MCF 10A (cell line): Measurements from ENCODE around the gene MTX1. TPM values are rescaled to one million over a fixed set of nuclear protein-coding genes. Genes with fewer than 3 reads are reported as not detected.

Experiments
- BruUV-seq: library from RNA; stranded (reverse); fragments of 400-500 nt; replicated peaks from 2 replicates; lab custom pipeline; 2021; lab: Mats Ljungman, UMichigan
- CTCF ChIA-PET: fragments of 300-600 bp; sonication (Branson Sonifier 250); formaldehyde crosslinking; extraction: SDS; loops from one replicate; lab custom pipeline; 2021; ENCODE audit warnings: antibody characterized with exemption, inconsistent platforms; lab: Yijun Ruan, JAX
- POLR2A ChIA-PET: fragments of 300-600, 350-650 bp; sonication (Branson Sonifier 250); formaldehyde crosslinking; extraction: SDS; loops from one replicate; lab custom pipeline; 2020; ENCODE audit warnings: antibody characterized with exemption, inconsistent platforms; lab: Yijun Ruan, JAX
- DNase-seq: peaks from one replicate; pipeline ENCODE4 v3.0.0-alpha.2; 2018; ENCODE audit not compliant: unreplicated experiment
- H3K27ac Mint-ChIP-seq: one replicate; pipeline ENCODE4 v1.8.0; 2022; ENCODE audit warnings: mild to moderate bottlenecking, low read depth, mixed read lengths; ENCODE audit not compliant: unreplicated experiment
- H3K27me3 Mint-ChIP-seq: one replicate; pipeline ENCODE4 v1.8.0; 2022; ENCODE audit warnings: mixed read lengths; ENCODE audit not compliant: insufficient read depth, unreplicated experiment
- H3K36me3 Mint-ChIP-seq: one replicate; pipeline ENCODE4 v1.8.0; 2022; ENCODE audit warnings: mild to moderate bottlenecking, moderate library complexity, mixed read lengths; ENCODE audit not compliant: insufficient read depth, unreplicated experiment
- H3K4me1 Mint-ChIP-seq: one replicate; pipeline ENCODE4 v1.8.0; 2022; ENCODE audit warnings: mixed read lengths; ENCODE audit not compliant: insufficient read depth, unreplicated experiment
- H3K4me3 Mint-ChIP-seq: one replicate; pipeline ENCODE4 v1.8.0; 2022; ENCODE audit warnings: mild to moderate bottlenecking, moderate library complexity, mixed read lengths; ENCODE audit not compliant: unreplicated experiment
- H3K9me3 Mint-ChIP-seq: one replicate; pipeline ENCODE4 v1.8.0; 2022; ENCODE audit warnings: mixed read lengths; ENCODE audit not compliant: unreplicated experiment
- CTCF ChIP-seq: fragments of 200-600 bp; IDR thresholded peaks from one replicate; pipeline ENCODE4 v1.8.0; 2022; ENCODE audit warnings: antibody characterized with exemption, mild to moderate bottlenecking; ENCODE audit not compliant: unreplicated experiment
- intact Hi-C: fragments of 100-400 bp; cut with micrococcal nuclease; formaldehyde crosslinking; loops from 2 replicates; pipeline ENCODE4 v1.14.1; 2022
- total RNA-seq: library from RNA; stranded (reverse); gene quantifications from 2 replicates; pipeline ENCODE4 v1.2.3, GENCODE V29; 2022

Gene MTX1
- total RNA-seq, 1 experiment from 2014 or later: 67.4 TPM

- Mint-ChIP-seq H3K9me3 (no peaks in the 10 kb centered on the region), H3K4me1 (peaks cover 21% of the 10 kb centered on the region), H3K27ac (no peak overlapping the region), H3K27me3 (no peaks in the 10 kb centered on the region), H3K36me3 (peaks cover 33% of the 10 kb centered on the region), H3K4me3 (no peak overlapping the region)
- no peak for DNase-seq
- TF ChIP-seq CTCF: no peak
- ChIA-PET CTCF (interaction anchor here (0.6 to 2.7 kb wide), 7 partner anchors 8 to 47 kb away, joined by 4 to 18 read pairs (median 12); partner anchors contain the start of gene KRTCAP2), POLR2A (interaction anchor here (1.5 to 15.7 kb wide), 3 partner anchors 10 to 22 kb away, joined by 4 to 215 read pairs (median 11); partner anchors contain the start of gene KRTCAP2)
- intact Hi-C loops: no loop called here
- no TSS peak for BruUV-seq
These were observed 23.4 kb upstream of the MTX1 start for GRCh38 chr1:155184835-155185782.

GRCh38 chr1:155185783-155186066, 22.8 kb upstream of the MTX1 start:
- H3K36me3 Mint-ChIP-seq: peaks cover 33% of the 10 kb centered on the region
- intact Hi-C loops: no loop called here
- ChIA-PET CTCF (interaction anchor here (0.6 to 2.7 kb wide), 5 partner anchors 8 to 48 kb away, joined by 4 to 18 read pairs (median 15); partner anchors contain the start of gene KRTCAP2), POLR2A (interaction anchor here (1.5 to 15.7 kb wide), 2 partner anchors 9 to 21 kb away, joined by 4 to 215 read pairs; no protein-coding TSS in a partner anchor)
- no TSS peak for BruUV-seq
- H3K4me3 Mint-ChIP-seq: no peak overlapping the region
- H3K9me3 Mint-ChIP-seq: no peaks in the 10 kb centered on the region
- no peaks in the 10 kb centered on the region for H3K27me3 Mint-ChIP-seq
- no peak for TF ChIP-seq CTCF
- H3K27ac Mint-ChIP-seq: no peak overlapping the region
- no peak for DNase-seq
- peaks cover 21% of the 10 kb centered on the region for H3K4me1 Mint-ChIP-seq

- ChIA-PET CTCF (interaction anchor here (1.8 to 2.7 kb wide), 3 partner anchors 9 to 13 kb away, joined by 12 to 18 read pairs (median 15); partner anchors contain the start of gene KRTCAP2), POLR2A (interaction anchor here (0.7 to 15.7 kb wide), 2 partner anchors 9 to 1219 kb away, joined by 3 to 215 read pairs; no protein-coding TSS in a partner anchor)
- no peak for DNase-seq
These were observed 22.3 kb upstream of the MTX1 start for GRCh38 chr1:155186067-155186793.

More at GRCh38 chr1:155186067-155186793, 22.3 kb upstream of the MTX1 start:
- H3K4me1 Mint-ChIP-seq: peaks cover 21% of the 10 kb centered on the region
- H3K27me3 Mint-ChIP-seq: no peaks in the 10 kb centered on the region
- H3K36me3 Mint-ChIP-seq: peaks cover 33% of the 10 kb centered on the region
- H3K4me3 Mint-ChIP-seq: no peak overlapping the region
- peak overlapping the region; percentile 51 for H3K27ac Mint-ChIP-seq
- TF ChIP-seq CTCF: no peak
- no peaks in the 10 kb centered on the region for H3K9me3 Mint-ChIP-seq
- intact Hi-C loops: no loop called here
- no TSS peak for BruUV-seq
